Stimulated activated naive B cell treated with anti-CD40 and anti-IgM and Interleukin-4, amounts not matched to agents 10 μg/mL and 1 μg/mL and 100 μg/mL, for 72 hours (primary cell): Measurements from ENCODE around the gene MPHOSPH8.
A peak's percentile ranks its signal among the peaks of the same experiment; 100 is the strongest.

Experiments used
- ATAC-seq, 2 donors: fragments of 150-1000 bp; cut with Tn5 transposase; replicated peaks; 2 replicates each; pipeline ENCODE4 v1.10.0; 2021; ENCODE audit warnings: moderate library complexity in 1 of 2
- DNase-seq: peaks from one replicate; pipeline ENCODE4 v3.0.0; 2021
- H3K27ac Mint-ChIP-seq: one replicate; pipeline ENCODE4 v1.8.0; 2022; ENCODE audit warnings: mild to moderate bottlenecking, mixed read lengths
- H3K27me3 Mint-ChIP-seq, 2 donors: one replicate each; pipeline ENCODE4 v1.8.0; 2022; ENCODE audit warnings: mixed read lengths in 2 of 2
- H3K36me3 Mint-ChIP-seq, 2 donors: one replicate each; pipeline ENCODE4 v1.8.0; 2022; ENCODE audit warnings: mixed read lengths in 2 of 2, mild to moderate bottlenecking in 1 of 2
- H3K4me1 Mint-ChIP-seq, 2 donors: one replicate each; pipeline ENCODE4 v1.8.0; 2022; ENCODE audit warnings: mixed read lengths in 2 of 2, mild to moderate bottlenecking in 1 of 2
- H3K4me3 Mint-ChIP-seq, 2 donors: one replicate each; pipeline ENCODE4 v1.8.0; 2022; ENCODE audit warnings: mild to moderate bottlenecking in 2 of 2, mixed read lengths in 2 of 2, moderate library complexity in 1 of 2
- H3K9me3 Mint-ChIP-seq, 2 donors: one replicate each; pipeline ENCODE4 v1.8.0; 2022; ENCODE audit warnings: mixed read lengths in 2 of 2, mild to moderate bottlenecking in 1 of 2

Gene MPHOSPH8

GRCh38 chr13:19650742-19651141, 17.3 kb downstream of the MPHOSPH8 start:
- Mint-ChIP-seq H3K4me1 (peaks cover 4 to 6% of the 10 kb centered on the region in 2 donors), H3K4me3 (no peak overlapping the region), H3K36me3 (peaks cover 44 to 52% of the 10 kb centered on the region in 2 donors), H3K27me3 (no peaks in the 10 kb centered on the region), H3K27ac (no peak overlapping the region), H3K9me3 (no peaks in the 10 kb centered on the region)
- no peak for DNase-seq
- ATAC-seq: no peak

- Mint-ChIP-seq H3K27ac (peak overlapping the region; percentile 31), H3K9me3 (no peaks in the 10 kb centered on the region), H3K4me1 (peaks cover 0 to 2% of the 10 kb centered on the region in 2 donors), H3K36me3 (peaks cover 43 to 44% of the 10 kb centered on the region in 2 donors), H3K27me3 (no peaks in the 10 kb centered on the region), H3K4me3 (no peak overlapping the region)
- ATAC-seq (no peak), DNase-seq (no peak)
These were observed 24.6 kb downstream of the MPHOSPH8 start for GRCh38 chr13:19657872-19658591.

DNA sequence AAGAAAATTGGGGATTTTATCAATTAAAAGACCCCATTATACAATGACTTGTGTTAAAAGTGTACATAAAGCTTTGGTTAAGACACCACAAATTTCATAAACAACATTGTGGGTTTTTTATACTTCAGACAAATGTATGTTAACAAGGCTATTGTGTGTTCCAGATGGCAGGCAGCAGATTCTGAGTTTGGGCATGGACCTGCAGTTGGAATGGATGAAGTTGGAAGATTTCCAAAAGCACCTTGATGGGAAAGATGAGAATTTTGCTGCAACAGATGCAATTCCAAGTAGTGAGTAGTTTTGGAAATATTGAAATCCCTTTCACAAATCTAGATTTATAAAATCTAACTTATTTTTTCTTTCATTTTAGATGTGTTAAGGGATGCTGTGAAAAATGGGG, 25.4 kb downstream of the MPHOSPH8 start:
- no peak overlapping the region for H3K4me3 Mint-ChIP-seq
- H3K36me3 Mint-ChIP-seq: peaks cover 44 to 47% of the 10 kb centered on the region in 2 donors
- H3K27ac Mint-ChIP-seq: no peak overlapping the region
- no peaks in the 10 kb centered on the region for H3K9me3 Mint-ChIP-seq
- no peak for DNase-seq
- ATAC-seq: no peak
- H3K4me1 Mint-ChIP-seq: no peaks in the 10 kb centered on the region
- no peaks in the 10 kb centered on the region for H3K27me3 Mint-ChIP-seq

GRCh38 chr13:19661126-19661525, 27.7 kb downstream of the MPHOSPH8 start:
- Mint-ChIP-seq H3K36me3 (peaks cover 54 to 58% of the 10 kb centered on the region in 2 donors), H3K27ac (no peak overlapping the region), H3K4me1 (no peaks in the 10 kb centered on the region), H3K4me3 (no peak overlapping the region), H3K9me3 (no peaks in the 10 kb centered on the region), H3K27me3 (no peaks in the 10 kb centered on the region)
- ATAC-seq (no peak), DNase-seq (no peak)

DNA sequence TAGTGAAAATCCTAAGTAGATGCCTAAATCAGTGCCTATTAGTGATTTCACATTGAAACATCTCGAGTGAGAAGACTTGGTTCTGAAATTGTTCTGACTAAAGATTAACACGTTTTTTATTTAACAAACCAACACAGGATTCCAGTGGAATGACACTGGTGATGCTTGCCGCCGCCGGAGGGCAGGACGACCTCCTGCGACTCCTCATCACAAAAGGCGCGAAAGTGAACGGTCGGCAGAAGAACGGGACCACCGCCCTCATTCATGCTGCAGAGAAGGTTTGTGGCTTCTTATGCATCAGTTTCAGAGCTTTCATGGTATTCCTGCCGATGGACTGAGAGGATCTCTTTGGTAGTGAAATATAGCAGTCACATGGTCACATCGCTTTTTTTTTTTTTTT, 28.1 kb downstream of the MPHOSPH8 start:
- Mint-ChIP-seq H3K27ac (no peak overlapping the region), H3K4me3 (no peak overlapping the region), H3K9me3 (no peaks in the 10 kb centered on the region), H3K4me1 (no peaks in the 10 kb centered on the region), H3K27me3 (no peaks in the 10 kb centered on the region), H3K36me3 (peaks cover 55 to 62% of the 10 kb centered on the region in 2 donors)
- ATAC-seq: no peak
- no peak for DNase-seq

GRCh38 chr13:19663416-19663979, 30.0 kb downstream of the MPHOSPH8 start:
- no peak overlapping the region for H3K27ac Mint-ChIP-seq
- H3K4me1 Mint-ChIP-seq: no peaks in the 10 kb centered on the region
- no peak overlapping the region for H3K4me3 Mint-ChIP-seq
- H3K27me3 Mint-ChIP-seq: no peaks in the 10 kb centered on the region
- H3K9me3 Mint-ChIP-seq: no peaks in the 10 kb centered on the region
- no peak for ATAC-seq
- peaks cover 57 to 71% of the 10 kb centered on the region in 2 donors for H3K36me3 Mint-ChIP-seq
- DNase-seq: no peak

DNA sequence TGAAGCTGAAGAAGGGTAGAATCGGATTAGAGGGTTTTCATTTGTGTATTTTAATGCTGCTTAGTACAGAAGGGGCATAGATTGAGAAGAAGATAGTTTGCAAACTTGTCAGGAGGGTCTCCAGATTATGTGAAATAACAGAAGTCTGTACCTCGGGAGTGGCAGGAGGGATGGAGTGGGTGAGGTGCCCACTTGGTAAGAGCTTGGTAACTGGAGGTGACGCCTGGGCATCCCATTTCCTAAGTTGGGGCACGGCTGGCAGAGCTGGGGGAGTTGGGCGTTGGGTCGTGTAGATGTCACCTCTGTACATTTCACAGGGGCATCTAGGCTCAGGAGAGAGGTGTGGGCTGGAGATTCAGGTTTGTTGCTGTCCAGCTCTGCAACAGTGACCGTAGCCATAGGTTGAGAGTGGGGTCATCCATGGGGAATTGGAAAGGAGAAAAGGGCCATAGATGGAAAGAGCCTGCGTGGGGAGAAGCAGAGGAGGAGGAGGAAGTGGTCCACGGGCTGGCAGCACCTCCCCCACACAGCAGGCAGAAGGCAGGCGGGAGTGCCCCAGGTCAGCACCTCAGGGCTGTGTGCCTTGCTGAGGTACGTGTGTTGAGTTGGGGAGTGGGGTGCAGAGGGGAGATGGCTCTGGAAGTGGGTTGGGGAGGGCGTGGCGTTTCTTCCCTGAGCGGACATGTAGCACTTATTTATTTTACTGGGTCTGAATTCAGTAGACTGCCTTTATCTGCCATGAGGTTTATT, 31.2 kb downstream of the MPHOSPH8 start:
- no peak for DNase-seq
- Mint-ChIP-seq H3K9me3 (no peaks in the 10 kb centered on the region), H3K36me3 (peaks cover 57 to 68% of the 10 kb centered on the region in 2 donors), H3K27ac (peak overlapping the region; percentile 7), H3K27me3 (no peaks in the 10 kb centered on the region), H3K4me1 (peaks cover under 1 to 2% of the 10 kb centered on the region in 2 donors), H3K4me3 (no peak overlapping the region)
- ATAC-seq: no peak

DNA sequence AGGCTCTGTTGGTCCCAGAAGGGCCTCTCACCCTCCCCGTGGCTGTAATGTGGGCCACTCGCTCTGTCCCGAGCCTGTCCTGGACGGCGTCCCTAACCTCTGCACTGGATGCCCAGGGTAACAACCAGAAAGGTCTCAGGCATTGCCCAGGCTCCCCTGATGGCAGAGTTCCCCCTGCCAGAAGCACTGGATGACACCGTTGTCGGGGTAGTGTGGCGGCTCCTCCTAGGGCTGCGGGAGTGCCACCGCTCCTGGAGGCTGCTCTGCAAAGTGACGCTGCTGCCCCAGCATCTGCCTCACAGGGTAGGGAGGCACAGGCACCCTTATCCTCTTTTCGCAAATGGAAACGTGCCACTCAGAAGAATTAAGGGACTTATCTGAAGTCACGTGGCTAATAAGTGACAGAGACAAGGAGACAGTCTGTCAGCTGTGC, 32.0 kb downstream of the MPHOSPH8 start:
- Mint-ChIP-seq H3K27ac (no peak overlapping the region), H3K27me3 (no peaks in the 10 kb centered on the region), H3K36me3 (peaks cover 58 to 64% of the 10 kb centered on the region in 2 donors), H3K9me3 (no peaks in the 10 kb centered on the region), H3K4me1 (peaks cover 5 to 9% of the 10 kb centered on the region in 2 donors), H3K4me3 (no peak overlapping the region)
- ATAC-seq: peak in 1 of 2 donors; percentile 2
- no peak for DNase-seq

GRCh38 chr13:19668778-19669177, 35.3 kb downstream of the MPHOSPH8 start:
- H3K4me1 Mint-ChIP-seq: peaks cover 5 to 16% of the 10 kb centered on the region in 2 donors
- ATAC-seq: no peak
- no peak overlapping the region for H3K4me3 Mint-ChIP-seq
- no peaks in the 10 kb centered on the region for H3K9me3 Mint-ChIP-seq
- no peaks in the 10 kb centered on the region for H3K27me3 Mint-ChIP-seq
- DNase-seq: no peak
- peaks cover 55 to 67% of the 10 kb centered on the region in 2 donors for H3K36me3 Mint-ChIP-seq
- peak overlapping the region; percentile 77 for H3K27ac Mint-ChIP-seq

DNA sequence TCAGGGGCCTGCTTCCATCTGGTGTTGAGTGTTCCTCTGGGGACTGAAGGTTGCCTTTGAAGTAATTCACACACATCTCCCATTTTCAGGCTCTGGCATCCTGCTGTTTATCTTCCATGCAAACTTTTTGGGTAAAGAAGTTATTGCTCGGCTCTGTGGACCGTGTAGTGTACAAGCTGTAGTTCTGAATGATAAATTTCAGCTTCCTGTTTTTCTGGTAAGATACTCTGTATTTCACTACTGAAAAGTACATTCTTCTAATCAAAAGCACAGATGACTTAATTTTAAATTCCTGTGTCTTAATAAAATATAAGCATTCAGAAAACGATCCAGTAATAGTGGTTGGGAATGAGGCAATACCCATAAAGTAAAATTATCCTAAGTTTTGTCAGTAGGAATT, 36.7 kb downstream of the MPHOSPH8 start:
- H3K4me3 Mint-ChIP-seq: no peak overlapping the region
- H3K4me1 Mint-ChIP-seq: peaks cover 5 to 16% of the 10 kb centered on the region in 2 donors
- H3K36me3 Mint-ChIP-seq: peaks cover 48 to 59% of the 10 kb centered on the region in 2 donors
- DNase-seq (no peak), ATAC-seq (peak; percentile 44 to 64)
- H3K9me3 Mint-ChIP-seq: no peaks in the 10 kb centered on the region
- H3K27me3 Mint-ChIP-seq: no peaks in the 10 kb centered on the region
- H3K27ac Mint-ChIP-seq: peak overlapping the region; percentile 75

GRCh38 chr13:19672990-19673389, 39.5 kb downstream of the MPHOSPH8 start:
- ATAC-seq (no peak), DNase-seq (no peak)
- Mint-ChIP-seq H3K9me3 (no peaks in the 10 kb centered on the region), H3K27me3 (no peaks in the 10 kb centered on the region), H3K4me1 (peaks cover 5 to 16% of the 10 kb centered on the region in 2 donors), H3K27ac (peak overlapping the region; percentile 82), H3K36me3 (peaks cover 41 to 45% of the 10 kb centered on the region in 2 donors), H3K4me3 (no peak overlapping the region)

DNA sequence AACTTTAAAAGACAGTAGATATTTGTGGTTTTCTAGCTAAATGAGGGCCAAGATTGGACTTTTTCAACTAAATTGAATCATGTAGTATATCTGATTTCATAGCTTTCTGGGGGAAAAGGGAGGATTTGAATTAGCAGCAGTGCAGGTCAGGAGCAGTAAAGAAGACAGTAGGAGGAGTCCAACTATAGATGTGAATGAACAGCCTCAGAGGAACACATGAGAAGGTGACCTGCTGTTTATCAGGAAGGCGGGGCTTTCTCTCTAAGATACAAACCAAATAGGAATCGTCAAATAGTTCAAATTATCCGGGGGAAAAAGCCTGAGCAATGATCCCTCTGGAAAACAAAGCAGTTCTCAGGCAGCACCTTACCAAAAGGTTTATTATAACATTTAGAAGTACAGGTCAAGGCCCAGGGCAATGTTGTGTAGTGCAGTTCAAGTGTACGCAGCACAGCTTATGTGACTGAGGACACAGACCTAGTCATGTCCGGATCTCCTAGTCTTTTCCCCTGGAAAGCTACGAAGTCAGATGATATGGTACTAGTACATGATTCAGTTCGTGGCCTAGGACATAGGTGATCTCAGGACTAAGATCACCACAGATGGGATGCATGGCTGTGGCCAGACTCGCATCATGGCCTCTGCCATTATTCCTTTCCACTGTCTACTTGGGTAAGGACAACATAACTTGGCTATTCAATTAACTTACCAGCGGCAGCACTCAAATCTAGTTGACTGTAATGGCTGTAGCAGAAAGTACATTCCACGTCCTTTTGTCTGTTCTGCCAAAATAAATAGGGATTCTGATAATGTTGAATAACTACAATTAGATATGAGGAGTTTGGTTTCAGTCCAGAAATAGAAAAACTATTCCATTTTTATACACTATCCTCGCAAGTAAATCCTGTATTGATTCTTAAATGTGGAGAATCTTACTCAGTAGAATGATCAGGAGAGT, 40.3 kb downstream of the MPHOSPH8 start:
- Mint-ChIP-seq H3K27ac (peak overlapping the region; percentile 82), H3K9me3 (no peaks in the 10 kb centered on the region), H3K36me3 (peaks cover 37 to 38% of the 10 kb centered on the region in 2 donors), H3K4me1 (peaks cover 5 to 16% of the 10 kb centered on the region in 2 donors), H3K4me3 (no peak overlapping the region), H3K27me3 (no peaks in the 10 kb centered on the region)
- no peak for DNase-seq
- no peak for ATAC-seq

DNA sequence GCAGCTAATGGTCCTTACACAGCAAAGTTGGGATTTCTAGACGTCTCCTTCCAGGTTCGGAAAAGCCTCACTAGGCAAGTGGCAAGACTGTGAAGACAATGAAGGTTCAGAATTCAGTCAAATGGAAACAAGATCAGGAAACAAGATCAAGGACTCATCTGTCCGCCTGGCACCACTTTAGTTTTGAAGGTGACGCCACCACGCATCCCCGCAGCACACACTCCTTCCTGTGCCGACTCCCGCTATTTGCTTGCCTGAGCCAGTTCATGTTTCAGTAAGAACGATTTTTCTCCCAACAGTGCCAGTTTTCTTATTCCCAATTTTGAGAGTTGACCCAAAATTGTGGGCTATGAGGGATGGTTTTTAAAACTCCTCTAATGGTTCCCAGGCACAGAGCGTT, 41.4 kb downstream of the MPHOSPH8 start:
- no peak for ATAC-seq
- Mint-ChIP-seq H3K4me3 (no peak overlapping the region), H3K27ac (no peak overlapping the region), H3K27me3 (no peaks in the 10 kb centered on the region), H3K4me1 (peaks cover 3 to 11% of the 10 kb centered on the region in 2 donors), H3K9me3 (no peaks in the 10 kb centered on the region), H3K36me3 (peaks cover 26 to 33% of the 10 kb centered on the region in 2 donors)
- no peak for DNase-seq

DNA sequence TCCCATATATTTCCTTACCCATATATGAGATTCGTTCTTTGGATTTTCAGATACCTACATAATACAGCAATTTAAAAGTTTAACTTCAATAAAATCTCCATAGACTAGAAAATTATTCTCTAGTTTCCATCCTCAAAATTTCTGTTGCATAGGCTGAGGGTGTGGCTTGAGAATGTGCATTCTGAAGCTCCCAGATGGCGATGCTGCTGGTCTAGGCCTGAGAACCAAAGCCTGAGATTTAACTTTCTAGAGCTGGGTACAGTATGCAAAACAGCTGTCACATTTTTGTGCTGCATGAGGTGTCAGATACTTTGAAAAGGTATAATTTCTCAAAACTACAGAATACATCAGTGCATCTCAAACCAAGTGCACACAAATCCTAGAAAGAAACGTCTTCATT, 42.7 kb downstream of the MPHOSPH8 start:
- peaks cover 28 to 34% of the 10 kb centered on the region in 2 donors for H3K36me3 Mint-ChIP-seq
- H3K9me3 Mint-ChIP-seq: no peaks in the 10 kb centered on the region
- ATAC-seq: no peak

More for the DNA sequence above, 42.7 kb downstream of the MPHOSPH8 start:
- DNase-seq: no peak
- Mint-ChIP-seq H3K27ac (peak overlapping the region; percentile 25), H3K4me3 (no peak overlapping the region), H3K4me1 (peaks cover 0 to 7% of the 10 kb centered on the region in 2 donors), H3K27me3 (no peaks in the 10 kb centered on the region)
